ENCODE data around the gene KDM4C. TPM values are rescaled to one million over a fixed set of nuclear protein-coding genes. Genes with fewer than 3 reads are reported as not detected.

The KDM4C gene
- total RNA-seq, 1 donor from 2014 or later = 12.7 TPM

- intact Hi-C loops (cut with DNase I) = no loop called here
- no peaks in the 10 kb centered on the region for H3K27me3 ChIP-seq
- no peak for TF ChIP-seq CTCF (IDR thresholded peaks at IDR 0.05)
Observed at GRCh38 chr9:7153566-7153965, 395.8 kb downstream of the KDM4C start.

GRCh38 chr9:7154003-7154619, 396.3 kb downstream of the KDM4C start:
- intact Hi-C loops (cut with DNase I) = no loop called here
- DNase-seq (ENCODE audit: low spot score in 2 of 2) = no peak
- H3K27me3 ChIP-seq = no peaks in the 10 kb centered on the region
- no peak for TF ChIP-seq CTCF (IDR thresholded peaks at IDR 0.05)
- no peak overlapping the region for H3K4me3 ChIP-seq
- H3K27ac ChIP-seq = no peak overlapping the region
- H3K4me1 ChIP-seq = no peaks in the 10 kb centered on the region
- no peaks in the 10 kb centered on the region for H3K9me3 ChIP-seq
- no peaks in the 10 kb centered on the region for H3K36me3 ChIP-seq

More at GRCh38 chr9:7153566-7153965, 395.8 kb downstream of the KDM4C start:
- Histone ChIP-seq H3K4me1 (no peaks in the 10 kb centered on the region), H3K27ac (no peak overlapping the region), H3K36me3 (no peaks in the 10 kb centered on the region), H3K4me3 (no peak overlapping the region), H3K9me3 (no peaks in the 10 kb centered on the region)
- DNase-seq (ENCODE audit: low spot score in 2 of 2) = no peak

GRCh38 chr9:7154650-7155049, 396.9 kb downstream of the KDM4C start:
- no peak overlapping the region for H3K4me3 ChIP-seq
- no peaks in the 10 kb centered on the region for H3K27me3 ChIP-seq
- H3K4me1 ChIP-seq = no peaks in the 10 kb centered on the region
- DNase-seq (ENCODE audit: low spot score in 2 of 2) = no peak
- H3K9me3 ChIP-seq = no peaks in the 10 kb centered on the region
- intact Hi-C loops (cut with DNase I) = no loop called here
- H3K36me3 ChIP-seq = no peaks in the 10 kb centered on the region
- H3K27ac ChIP-seq = no peak overlapping the region
- TF ChIP-seq CTCF (IDR thresholded peaks at IDR 0.05) = no peak

GRCh38 chr9:7161469-7161868, 403.7 kb downstream of the KDM4C start:
- Histone ChIP-seq H3K4me3 (no peak overlapping the region), H3K36me3 (peaks cover 0 to 16% of the 10 kb centered on the region in 2 donors), H3K27me3 (no peaks in the 10 kb centered on the region), H3K27ac (no peak overlapping the region), H3K9me3 (no peaks in the 10 kb centered on the region), H3K4me1 (no peaks in the 10 kb centered on the region)
- intact Hi-C loops (cut with DNase I) = no loop called here
- no peak for TF ChIP-seq CTCF (IDR thresholded peaks at IDR 0.05)
- DNase-seq (ENCODE audit: low spot score in 2 of 2) = no peak

- DNase-seq (ENCODE audit: low spot score in 2 of 2) = no peak
Observed at GRCh38 chr9:7163932-7164331, 406.2 kb downstream of the KDM4C start.

More at GRCh38 chr9:7163932-7164331, 406.2 kb downstream of the KDM4C start:
- H3K36me3 ChIP-seq = peaks cover 0 to 17% of the 10 kb centered on the region in 2 donors
- H3K27ac ChIP-seq = no peak overlapping the region
- H3K4me3 ChIP-seq = no peak overlapping the region
- intact Hi-C loops (cut with DNase I) = no loop called here
- H3K9me3 ChIP-seq = no peaks in the 10 kb centered on the region
- H3K4me1 ChIP-seq = no peaks in the 10 kb centered on the region
- TF ChIP-seq CTCF (IDR thresholded peaks at IDR 0.05) = no peak
- no peaks in the 10 kb centered on the region for H3K27me3 ChIP-seq
